ENCODE measurements around the gene STK17A. TPM values are rescaled to one million over a fixed set of nuclear protein-coding genes. Genes with fewer than 3 reads are reported as not detected.

The STK17A gene
- polyA plus RNA-seq, 1 donor = 18.5 TPM

DNA sequence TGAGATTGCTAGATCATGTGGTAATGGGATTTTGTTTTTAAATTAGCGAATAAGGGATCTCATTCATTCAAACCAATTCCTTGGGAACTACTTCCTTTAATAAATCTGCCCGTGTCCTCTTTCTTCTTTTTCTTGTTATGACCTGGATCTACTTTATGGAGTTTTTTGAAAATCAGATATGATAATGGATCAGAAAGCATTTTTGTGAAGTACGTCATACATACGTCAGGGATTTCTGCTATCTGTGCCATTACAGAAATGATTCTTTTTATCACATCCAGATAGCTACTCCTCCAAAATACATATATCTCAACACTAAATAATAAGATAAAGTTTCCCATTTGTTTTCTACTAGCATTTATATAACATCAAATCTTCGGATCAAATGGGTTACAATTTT, 40.2 kb upstream of the STK17A start:
- 100% methylated on average over 2 of the region's 5 CpGs for WGBS (ENCODE audit: insufficient coverage, low lambda C conversion rate)
- Histone ChIP-seq H3K27ac (ENCODE audit: low read length) (no peak overlapping the region), H3K4me3 (ENCODE audit: low read length) (no peak overlapping the region), H3K36me3 (ENCODE audit: control insufficient read depth, insufficient read depth, low read length) (no peaks in the 10 kb centered on the region), H3K27me3 (ENCODE audit: control insufficient read depth, insufficient read depth, low read length) (no peaks in the 10 kb centered on the region), H3K4me1 (ENCODE audit: control insufficient read depth, insufficient read depth, low read length) (peaks cover 12% of the 10 kb centered on the region), H3K9me3 (ENCODE audit: control insufficient read depth, low read depth, low read length) (no peaks in the 10 kb centered on the region)
- DNase-seq = no peak

- DNase-seq = no peak
- H3K4me3 ChIP-seq (ENCODE audit: low read length) = no peak overlapping the region
- H3K9me3 ChIP-seq (ENCODE audit: control insufficient read depth, low read depth, low read length) = no peaks in the 10 kb centered on the region
- no peaks in the 10 kb centered on the region for H3K27me3 ChIP-seq (ENCODE audit: control insufficient read depth, insufficient read depth, low read length)
- no peaks in the 10 kb centered on the region for H3K36me3 ChIP-seq (ENCODE audit: control insufficient read depth, insufficient read depth, low read length)
- no peaks in the 10 kb centered on the region for H3K4me1 ChIP-seq (ENCODE audit: control insufficient read depth, insufficient read depth, low read length)
- no peak overlapping the region for H3K27ac ChIP-seq (ENCODE audit: low read length)
Measured at GRCh38 chr7:43546231-43546630, 36.7 kb upstream of the STK17A start.

- H3K27ac ChIP-seq (ENCODE audit: low read length) = no peak overlapping the region
- H3K36me3 ChIP-seq (ENCODE audit: control insufficient read depth, insufficient read depth, low read length) = no peaks in the 10 kb centered on the region
- DNase-seq = no peak
- WGBS (ENCODE audit: insufficient coverage, low lambda C conversion rate) = 100% methylated on average over 4 of the region's 16 CpGs
- no peak overlapping the region for H3K4me3 ChIP-seq (ENCODE audit: low read length)
- H3K4me1 ChIP-seq (ENCODE audit: control insufficient read depth, insufficient read depth, low read length) = peaks cover 9% of the 10 kb centered on the region
- H3K9me3 ChIP-seq (ENCODE audit: control insufficient read depth, low read depth, low read length) = no peaks in the 10 kb centered on the region
- H3K27me3 ChIP-seq (ENCODE audit: control insufficient read depth, insufficient read depth, low read length) = no peaks in the 10 kb centered on the region
Measured at GRCh38 chr7:43550427-43550826, 32.5 kb upstream of the STK17A start.

- no peaks in the 10 kb centered on the region for H3K27me3 ChIP-seq (ENCODE audit: control insufficient read depth, insufficient read depth, low read length)
- 83% methylated on average over 1 of the region's 8 CpGs for WGBS (ENCODE audit: insufficient coverage, low lambda C conversion rate)
- no peak overlapping the region for H3K4me3 ChIP-seq (ENCODE audit: low read length)
- H3K9me3 ChIP-seq (ENCODE audit: control insufficient read depth, low read depth, low read length) = no peaks in the 10 kb centered on the region
- H3K36me3 ChIP-seq (ENCODE audit: control insufficient read depth, insufficient read depth, low read length) = no peaks in the 10 kb centered on the region
- DNase-seq = no peak
- H3K27ac ChIP-seq (ENCODE audit: low read length) = no peak overlapping the region
- H3K4me1 ChIP-seq (ENCODE audit: control insufficient read depth, insufficient read depth, low read length) = peaks cover 9% of the 10 kb centered on the region
Measured at GRCh38 chr7:43552122-43552521, 30.8 kb upstream of the STK17A start.

GRCh38 chr7:43553999-43554398, 28.9 kb upstream of the STK17A start:
- H3K9me3 ChIP-seq (ENCODE audit: control insufficient read depth, low read depth, low read length) = no peaks in the 10 kb centered on the region
- WGBS (ENCODE audit: insufficient coverage, low lambda C conversion rate) = no CpG with 5 or more reads among the region's 3 CpGs
- peak; percentile 60 to 83 for DNase-seq
- peak overlapping the region; percentile 6 for H3K27ac ChIP-seq (ENCODE audit: low read length)
- peaks cover 9% of the 10 kb centered on the region for H3K4me1 ChIP-seq (ENCODE audit: control insufficient read depth, insufficient read depth, low read length)
- H3K27me3 ChIP-seq (ENCODE audit: control insufficient read depth, insufficient read depth, low read length) = no peaks in the 10 kb centered on the region
- H3K4me3 ChIP-seq (ENCODE audit: low read length) = no peak overlapping the region
- H3K36me3 ChIP-seq (ENCODE audit: control insufficient read depth, insufficient read depth, low read length) = no peaks in the 10 kb centered on the region

DNA sequence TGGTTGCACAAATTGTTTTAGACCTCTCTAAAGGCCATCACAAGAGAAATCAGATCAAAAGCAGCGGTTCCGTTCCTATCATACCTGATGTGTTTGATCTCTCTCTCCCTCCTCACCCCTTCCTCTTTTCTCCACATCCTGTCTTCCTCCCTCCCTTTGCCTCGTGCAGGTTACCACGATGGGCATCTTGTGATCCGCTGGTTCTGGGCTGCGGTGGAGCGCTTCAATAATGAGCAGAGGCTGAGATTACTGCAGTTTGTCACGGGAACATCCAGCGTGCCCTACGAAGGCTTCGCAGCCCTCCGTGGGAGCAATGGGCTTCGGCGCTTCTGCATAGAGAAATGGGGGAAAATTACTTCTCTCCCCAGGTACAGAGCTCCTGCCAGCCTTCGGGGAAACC, 28.5 kb upstream of the STK17A start:
- DNase-seq = no peak
- H3K27me3 ChIP-seq (ENCODE audit: control insufficient read depth, insufficient read depth, low read length) = no peaks in the 10 kb centered on the region
- H3K36me3 ChIP-seq (ENCODE audit: control insufficient read depth, insufficient read depth, low read length) = no peaks in the 10 kb centered on the region
- no peak overlapping the region for H3K4me3 ChIP-seq (ENCODE audit: low read length)
- no CpG with 5 or more reads among the region's 15 CpGs for WGBS (ENCODE audit: insufficient coverage, low lambda C conversion rate)
- H3K9me3 ChIP-seq (ENCODE audit: control insufficient read depth, low read depth, low read length) = no peaks in the 10 kb centered on the region
- H3K27ac ChIP-seq (ENCODE audit: low read length) = no peak overlapping the region
- peaks cover 9% of the 10 kb centered on the region for H3K4me1 ChIP-seq (ENCODE audit: control insufficient read depth, insufficient read depth, low read length)

GRCh38 chr7:43557831-43558495, 24.9 kb upstream of the STK17A start:
- DNase-seq = no peak
- Histone ChIP-seq H3K27ac (ENCODE audit: low read length) (no peak overlapping the region), H3K27me3 (ENCODE audit: control insufficient read depth, insufficient read depth, low read length) (no peaks in the 10 kb centered on the region), H3K36me3 (ENCODE audit: control insufficient read depth, insufficient read depth, low read length) (no peaks in the 10 kb centered on the region), H3K4me3 (ENCODE audit: low read length) (no peak overlapping the region), H3K9me3 (ENCODE audit: control insufficient read depth, low read depth, low read length) (no peaks in the 10 kb centered on the region), H3K4me1 (ENCODE audit: control insufficient read depth, insufficient read depth, low read length) (peaks cover 9% of the 10 kb centered on the region)
- WGBS (ENCODE audit: insufficient coverage, low lambda C conversion rate) = 100% methylated on average over 1 of the region's 7 CpGs

DNA sequence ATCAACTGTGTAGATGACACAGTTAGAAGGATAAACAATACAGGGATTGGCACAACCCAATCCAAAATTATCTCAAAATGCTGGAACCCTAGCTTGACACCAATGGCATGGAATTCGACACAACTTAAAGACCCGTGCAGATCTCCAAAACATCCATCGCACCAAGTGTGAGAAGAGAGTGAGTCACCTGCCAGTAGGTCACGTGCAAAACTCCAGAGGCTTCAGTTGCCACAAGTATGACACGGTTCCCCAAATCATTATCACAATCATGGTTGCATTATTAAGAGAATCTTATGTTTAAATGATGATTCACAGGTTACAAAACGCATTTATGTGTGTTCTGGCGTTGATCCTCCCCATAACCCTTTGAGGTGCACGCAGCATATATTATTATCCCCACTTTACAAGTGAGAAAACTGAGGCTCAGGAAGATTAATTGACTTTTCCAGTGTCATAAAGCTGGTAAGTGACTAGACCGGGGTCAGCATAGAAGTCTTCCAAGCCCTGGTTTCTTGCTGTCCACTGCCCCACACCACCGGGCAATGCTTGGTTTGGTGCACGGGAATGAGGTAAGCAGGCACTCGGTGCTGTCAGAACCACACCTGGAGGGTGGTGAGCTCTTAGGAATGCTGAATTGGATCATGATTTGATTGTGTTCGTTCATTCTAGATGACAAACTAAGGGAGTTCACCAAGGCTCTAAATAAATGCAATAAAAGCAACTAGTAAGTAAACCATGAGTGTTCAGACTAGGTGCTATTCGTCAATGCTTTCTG, 23.6 kb upstream of the STK17A start:
- Histone ChIP-seq H3K4me1 (ENCODE audit: control insufficient read depth, insufficient read depth, low read length) (peaks cover 3% of the 10 kb centered on the region), H3K9me3 (ENCODE audit: control insufficient read depth, low read depth, low read length) (no peaks in the 10 kb centered on the region), H3K27me3 (ENCODE audit: control insufficient read depth, insufficient read depth, low read length) (no peaks in the 10 kb centered on the region), H3K27ac (ENCODE audit: low read length) (no peak overlapping the region), H3K4me3 (ENCODE audit: low read length) (no peak overlapping the region), H3K36me3 (ENCODE audit: control insufficient read depth, insufficient read depth, low read length) (no peaks in the 10 kb centered on the region)
- DNase-seq = no peak
- WGBS (ENCODE audit: insufficient coverage, low lambda C conversion rate) = 94% methylated on average over 5 of the region's 14 CpGs

- H3K27ac ChIP-seq (ENCODE audit: low read length) = no peak overlapping the region
- 80% methylated on average over 1 of the region's 2 CpGs for WGBS (ENCODE audit: insufficient coverage, low lambda C conversion rate)
- H3K4me1 ChIP-seq (ENCODE audit: control insufficient read depth, insufficient read depth, low read length) = no peaks in the 10 kb centered on the region
- no peak overlapping the region for H3K4me3 ChIP-seq (ENCODE audit: low read length)
- H3K36me3 ChIP-seq (ENCODE audit: control insufficient read depth, insufficient read depth, low read length) = no peaks in the 10 kb centered on the region
- H3K9me3 ChIP-seq (ENCODE audit: control insufficient read depth, low read depth, low read length) = no peaks in the 10 kb centered on the region
- H3K27me3 ChIP-seq (ENCODE audit: control insufficient read depth, insufficient read depth, low read length) = no peaks in the 10 kb centered on the region
- no peak for DNase-seq
Measured at GRCh38 chr7:43559946-43560335, 23.0 kb upstream of the STK17A start.

GRCh38 chr7:43560742-43561330, 22.1 kb upstream of the STK17A start:
- H3K36me3 ChIP-seq (ENCODE audit: control insufficient read depth, insufficient read depth, low read length) = no peaks in the 10 kb centered on the region
- no peak for DNase-seq
- WGBS (ENCODE audit: insufficient coverage, low lambda C conversion rate) = no CpG with 5 or more reads among the region's 7 CpGs
- no peaks in the 10 kb centered on the region for H3K9me3 ChIP-seq (ENCODE audit: control insufficient read depth, low read depth, low read length)
- no peak overlapping the region for H3K27ac ChIP-seq (ENCODE audit: low read length)
- H3K27me3 ChIP-seq (ENCODE audit: control insufficient read depth, insufficient read depth, low read length) = no peaks in the 10 kb centered on the region
- H3K4me3 ChIP-seq (ENCODE audit: low read length) = no peak overlapping the region
- H3K4me1 ChIP-seq (ENCODE audit: control insufficient read depth, insufficient read depth, low read length) = no peaks in the 10 kb centered on the region

Measured in large intestine (tissue), 3 donors.